ENCODE data around the gene OR11H12.
"Not testable (repeated sequence)": the region's sequence is repeated elsewhere in the genome, so short reads cannot be mapped to it uniquely, and the experiment has no call there.

OR11H12 gene, protein sequence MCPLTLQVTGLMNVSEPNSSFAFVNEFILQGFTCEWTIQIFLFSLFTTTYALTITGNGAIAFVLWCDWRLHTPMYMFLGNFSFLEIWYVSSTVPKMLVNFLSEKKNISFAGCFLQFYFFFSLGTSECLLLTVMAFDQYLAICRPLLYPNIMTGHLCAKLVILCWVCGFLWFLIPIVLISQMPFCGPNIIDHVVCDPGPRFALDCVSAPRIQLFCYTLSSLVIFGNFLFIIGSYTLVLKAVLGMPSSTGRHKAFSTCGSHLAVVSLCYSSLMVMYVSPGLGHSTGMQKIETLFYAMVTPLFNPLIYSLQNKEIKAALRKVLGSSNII

DNA sequence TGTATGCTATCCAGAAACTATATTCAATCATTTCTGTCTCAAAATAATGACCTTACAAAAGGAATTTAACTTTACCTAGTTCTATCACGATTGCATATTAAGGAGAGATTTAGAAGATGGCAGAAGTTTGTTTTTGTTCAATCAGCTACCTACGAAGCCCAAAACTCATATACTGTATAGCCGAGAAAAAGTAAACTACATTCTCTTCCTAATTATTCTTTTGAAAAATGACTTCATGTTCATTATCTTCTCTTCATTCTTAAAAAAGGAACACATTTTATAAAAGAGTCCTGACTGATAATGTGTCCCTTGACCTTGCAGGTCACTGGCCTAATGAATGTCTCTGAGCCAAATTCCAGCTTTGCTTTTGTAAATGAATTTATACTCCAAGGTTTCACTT lies at the start of gene OR11H12:
Gene OR11H12 (plus strand): TSS at position 301 of the 400 bp plus-strand sequence. CDS start 0 bp downstream, at position 301.
- not testable (repeated sequence) for DNase-seq

DNA sequence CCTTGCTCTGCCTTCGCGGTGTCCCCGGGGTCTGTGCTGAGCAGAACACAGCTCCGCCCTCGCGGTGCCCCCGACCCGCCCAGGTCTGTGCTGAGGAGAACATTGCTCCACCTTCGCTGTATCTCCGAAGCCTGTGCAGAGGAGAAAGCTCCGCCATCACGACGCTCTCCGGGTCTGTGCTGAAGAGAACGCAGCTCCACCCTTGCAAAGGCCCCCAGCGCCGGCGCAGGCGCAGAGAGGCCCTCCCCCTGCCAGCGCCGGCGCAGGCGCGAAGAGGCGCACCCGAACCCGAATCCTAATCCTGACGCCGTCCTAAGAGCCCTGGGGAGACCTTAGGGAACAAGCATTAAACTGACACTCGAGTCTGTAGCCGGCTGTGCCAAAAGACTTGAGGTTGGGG lies 18.0 kb upstream of the OR11H12 start:
- DNase-seq = not testable (repeated sequence)

DNA sequence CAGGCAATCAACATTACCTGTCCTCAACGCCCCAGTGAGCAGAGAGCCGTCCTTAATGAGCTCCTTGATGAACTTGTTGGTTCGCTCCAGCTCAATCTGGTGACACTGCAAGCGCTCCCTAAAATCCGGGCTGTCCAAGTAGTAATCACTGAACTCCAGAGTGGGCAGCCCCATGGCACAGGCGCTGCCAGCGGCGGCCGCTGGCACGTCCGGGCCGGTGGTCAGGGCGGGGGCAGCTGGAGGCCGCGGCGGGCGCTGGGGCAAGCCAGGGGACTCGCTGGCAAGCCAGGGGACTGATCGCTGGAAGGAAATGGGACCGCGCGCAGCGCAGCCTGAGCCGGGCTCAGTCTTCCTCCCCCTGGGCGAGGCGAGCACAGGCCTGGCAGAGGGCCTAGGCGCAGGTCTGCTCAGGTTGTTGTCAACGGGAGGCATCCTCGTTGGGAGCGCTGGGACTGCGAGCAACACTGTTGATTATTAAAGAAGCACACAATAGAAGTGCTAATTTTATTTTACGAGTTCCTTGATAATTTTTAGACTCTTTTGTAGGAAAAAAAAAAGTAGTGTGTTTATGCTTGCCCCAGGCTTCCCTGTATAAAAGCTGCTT lies 25.8 kb downstream of the OR11H12 start:
- not testable (repeated sequence) for DNase-seq

DNA sequence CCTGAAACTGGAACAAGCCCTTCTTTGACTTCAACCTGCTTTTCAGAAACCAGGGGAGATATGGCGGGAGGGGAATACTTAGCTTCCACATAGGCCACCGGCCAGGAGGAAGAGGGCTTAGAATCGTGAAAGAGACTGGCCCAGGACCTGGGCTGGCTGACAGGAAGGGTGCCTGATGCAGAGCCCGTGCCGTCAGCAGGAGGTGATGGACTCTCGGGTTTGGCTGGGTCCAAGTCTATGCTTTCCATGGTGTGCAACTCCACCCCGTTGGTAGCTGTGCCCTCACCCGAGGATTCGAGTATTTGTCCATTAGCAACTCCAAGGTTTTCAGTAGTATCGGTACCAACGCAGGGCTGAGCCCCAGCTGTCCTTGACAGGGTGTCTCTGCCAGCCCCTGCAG lies 35.1 kb downstream of the OR11H12 start:
- not testable (repeated sequence) for DNase-seq

DNA sequence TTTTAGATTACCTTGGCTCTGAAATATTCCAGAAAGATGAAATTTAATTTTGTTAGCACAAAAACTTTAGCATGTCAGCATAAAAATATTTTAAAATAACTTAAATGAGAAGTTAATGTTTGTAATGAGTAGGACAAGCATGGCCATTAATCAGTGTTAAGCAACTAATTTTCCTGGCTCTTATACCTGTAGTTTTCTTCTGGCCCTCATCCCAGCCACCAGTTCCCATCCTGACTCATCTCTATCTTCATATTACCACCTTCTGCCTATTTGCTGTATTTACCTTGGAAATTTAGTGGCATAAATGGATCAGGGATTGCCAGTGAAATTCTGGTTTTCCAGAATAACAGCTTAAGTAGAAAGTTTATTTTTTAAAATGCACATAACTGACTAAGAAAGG lies 37.1 kb downstream of the OR11H12 start:
- not testable (repeated sequence) for DNase-seq

DNA sequence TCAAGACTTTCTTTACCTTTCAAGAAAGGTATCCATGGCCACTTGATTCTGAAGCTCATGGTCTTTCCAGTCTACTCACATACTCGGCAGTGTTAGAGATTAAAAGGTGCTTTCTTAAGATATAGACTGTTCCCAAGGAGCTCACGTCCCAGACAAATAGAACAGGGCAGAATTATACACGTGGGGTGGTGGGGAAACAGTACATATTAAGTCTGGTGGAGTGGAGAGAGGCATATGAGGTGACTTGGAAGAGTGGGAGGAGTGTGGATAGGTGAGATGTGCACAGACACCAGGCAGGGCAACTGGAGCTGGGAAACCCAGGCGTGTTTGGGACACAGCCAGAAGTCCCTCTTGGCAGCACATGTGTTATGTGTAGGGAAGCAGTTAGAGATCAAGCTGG lies 37.9 kb downstream of the OR11H12 start:
- not testable (repeated sequence) for DNase-seq

DNA sequence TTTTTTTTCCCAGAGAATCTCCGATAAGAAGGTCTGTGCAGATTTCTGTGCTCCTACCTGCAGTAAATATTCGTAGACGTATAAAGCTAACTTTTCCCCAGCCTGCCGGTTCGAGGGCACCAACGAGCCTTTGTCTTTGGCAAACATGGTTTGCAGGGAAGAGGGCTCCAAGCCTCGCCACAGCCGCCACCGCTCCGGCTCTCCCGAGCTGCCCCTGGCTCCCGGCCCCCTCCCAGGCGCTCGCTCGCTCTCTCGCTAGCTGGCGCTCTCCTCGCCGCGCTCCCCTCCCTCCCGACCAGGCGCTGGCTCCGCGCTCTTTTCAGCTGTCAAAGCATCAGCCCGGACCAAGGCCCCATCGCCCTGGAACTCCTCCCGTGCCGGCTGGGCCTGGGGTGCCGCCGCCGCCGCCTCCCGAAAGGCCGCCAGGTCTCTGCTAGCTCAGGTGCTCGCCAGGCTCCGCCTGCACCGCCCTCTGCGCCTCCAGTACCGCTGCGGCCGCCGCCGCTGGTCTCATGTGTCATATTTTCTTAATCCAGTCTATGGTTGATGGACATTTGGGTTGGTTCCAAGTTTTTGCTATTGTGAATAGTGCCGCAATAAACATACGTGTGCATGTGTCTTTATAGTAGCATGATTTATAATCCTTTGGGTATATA lies 45.3 kb downstream of the OR11H12 start:
- not testable (repeated sequence) for DNase-seq

Data from midbrain (tissue), 1 donor.